Measurements from ENCODE around the gene EIF4G3.

EIF4G3 gene

GRCh38 chr1:20974951-20975350 is 201.7 kb downstream of the EIF4G3 start:
- Histone ChIP-seq H3K9ac (ENCODE audit: low read length) (no peak overlapping the region), H3K4me3 (ENCODE audit: low read length) (no peak overlapping the region), H3K4me1 (ENCODE audit: low read length) (no peaks in the 10 kb centered on the region), H4K20me1 (ENCODE audit: insufficient read depth, low read length) (no peaks in the 10 kb centered on the region), H3K4me2 (ENCODE audit: low read depth, low read length) (no peak overlapping the region), H3K9me2 (replicated peaks; ENCODE audit: insufficient read depth, low read length) (no peaks in the 10 kb centered on the region), H3K9me3 (replicated peaks; ENCODE audit: insufficient read depth, low read length) (no peaks in the 10 kb centered on the region), H3K27me3 (replicated peaks; ENCODE audit: insufficient read depth, low read length) (no peaks in the 10 kb centered on the region), H3K27ac (ENCODE audit: low read length) (no peak overlapping the region), H2AFZ (ENCODE audit: low read length) (no peak overlapping the region), H3K36me3 (replicated peaks; ENCODE audit: insufficient read depth, low read length) (no peaks in the 10 kb centered on the region), H3F3A (ENCODE audit: insufficient read depth, low read length) (no peaks in the 10 kb centered on the region), H3K79me2 (ENCODE audit: low read length) (no peaks in the 10 kb centered on the region)
- TF ChIP-seq CTCF (IDR thresholded peaks at IDR 0.05; ENCODE audit: low read length) (no peak), EZH2phosphoT487 (IDR thresholded peaks at IDR 0.05; ENCODE audit: low read length) (no peak), EZH2 (optimal IDR thresholded peaks at IDR 0.05; ENCODE audit: low read depth, low read length) (no peak)
- DNase-seq: no peak

GRCh38 chr1:20974069-20974468 is 202.6 kb downstream of the EIF4G3 start:
- no peaks in the 10 kb centered on the region for H3K9me2 ChIP-seq (replicated peaks; ENCODE audit: insufficient read depth, low read length)
- H3K27me3 ChIP-seq (replicated peaks; ENCODE audit: insufficient read depth, low read length): no peaks in the 10 kb centered on the region
- H3K4me2 ChIP-seq (ENCODE audit: low read depth, low read length): no peak overlapping the region
- TF ChIP-seq EZH2 (optimal IDR thresholded peaks at IDR 0.05; ENCODE audit: low read depth, low read length): no peak
- no peak for TF ChIP-seq EZH2phosphoT487 (IDR thresholded peaks at IDR 0.05; ENCODE audit: low read length)
- TF ChIP-seq CTCF (IDR thresholded peaks at IDR 0.05; ENCODE audit: low read length): no peak
- no peaks in the 10 kb centered on the region for H3K79me2 ChIP-seq (ENCODE audit: low read length)
- H4K20me1 ChIP-seq (ENCODE audit: insufficient read depth, low read length): no peaks in the 10 kb centered on the region
- H3K9ac ChIP-seq (ENCODE audit: low read length): no peak overlapping the region
- H3K4me1 ChIP-seq (ENCODE audit: low read length): no peaks in the 10 kb centered on the region
- H2AFZ ChIP-seq (ENCODE audit: low read length): no peak overlapping the region
- H3K4me3 ChIP-seq (ENCODE audit: low read length): no peak overlapping the region
- no peak overlapping the region for H3K27ac ChIP-seq (ENCODE audit: low read length)
- H3K9me3 ChIP-seq (replicated peaks; ENCODE audit: insufficient read depth, low read length): no peaks in the 10 kb centered on the region
- no peaks in the 10 kb centered on the region for H3K36me3 ChIP-seq (replicated peaks; ENCODE audit: insufficient read depth, low read length)
- no peak for DNase-seq
- no peaks in the 10 kb centered on the region for H3F3A ChIP-seq (ENCODE audit: insufficient read depth, low read length)

- Histone ChIP-seq H3K4me1 (ENCODE audit: low read length) (no peaks in the 10 kb centered on the region), H3K27ac (ENCODE audit: low read length) (no peak overlapping the region), H3K4me2 (ENCODE audit: low read depth, low read length) (no peak overlapping the region), H3K27me3 (replicated peaks; ENCODE audit: insufficient read depth, low read length) (no peaks in the 10 kb centered on the region), H3K4me3 (ENCODE audit: low read length) (no peak overlapping the region), H3F3A (ENCODE audit: insufficient read depth, low read length) (no peaks in the 10 kb centered on the region), H3K79me2 (ENCODE audit: low read length) (no peaks in the 10 kb centered on the region), H3K36me3 (replicated peaks; ENCODE audit: insufficient read depth, low read length) (no peaks in the 10 kb centered on the region), H4K20me1 (ENCODE audit: insufficient read depth, low read length) (no peaks in the 10 kb centered on the region), H3K9me3 (replicated peaks; ENCODE audit: insufficient read depth, low read length) (no peaks in the 10 kb centered on the region), H2AFZ (ENCODE audit: low read length) (no peak overlapping the region), H3K9ac (ENCODE audit: low read length) (no peak overlapping the region), H3K9me2 (replicated peaks; ENCODE audit: insufficient read depth, low read length) (no peaks in the 10 kb centered on the region)
- TF ChIP-seq EZH2 (optimal IDR thresholded peaks at IDR 0.05; ENCODE audit: low read depth, low read length) (no peak), EZH2phosphoT487 (IDR thresholded peaks at IDR 0.05; ENCODE audit: low read length) (no peak), CTCF (IDR thresholded peaks at IDR 0.05; ENCODE audit: low read length) (no peak)
- DNase-seq: no peak
These were observed 203.8 kb downstream of the EIF4G3 start for GRCh38 chr1:20972855-20973254.
